AG10803 (cell line): Measurements from ENCODE around the gene GALP.

Experiments
- DNase-seq: peaks from one replicate; pipeline ENCODE4 v3.0.0; 2010; ENCODE audit warnings: low read depth
- H3K4me3 ChIP-seq: 2 replicates; pipeline ENCODE4 v1.5.1; 2011; ENCODE audit warnings: mild to moderate bottlenecking, low read length, control low read depth
- TF ChIP-seq, protein P1 (sequence below): conservative IDR thresholded peaks from 2 replicates; pipeline ENCODE4 v1.5.1; 2011; ENCODE audit warnings: mild to moderate bottlenecking, low read length, control low read depth, inconsistent platforms

The GALP gene

DNA sequence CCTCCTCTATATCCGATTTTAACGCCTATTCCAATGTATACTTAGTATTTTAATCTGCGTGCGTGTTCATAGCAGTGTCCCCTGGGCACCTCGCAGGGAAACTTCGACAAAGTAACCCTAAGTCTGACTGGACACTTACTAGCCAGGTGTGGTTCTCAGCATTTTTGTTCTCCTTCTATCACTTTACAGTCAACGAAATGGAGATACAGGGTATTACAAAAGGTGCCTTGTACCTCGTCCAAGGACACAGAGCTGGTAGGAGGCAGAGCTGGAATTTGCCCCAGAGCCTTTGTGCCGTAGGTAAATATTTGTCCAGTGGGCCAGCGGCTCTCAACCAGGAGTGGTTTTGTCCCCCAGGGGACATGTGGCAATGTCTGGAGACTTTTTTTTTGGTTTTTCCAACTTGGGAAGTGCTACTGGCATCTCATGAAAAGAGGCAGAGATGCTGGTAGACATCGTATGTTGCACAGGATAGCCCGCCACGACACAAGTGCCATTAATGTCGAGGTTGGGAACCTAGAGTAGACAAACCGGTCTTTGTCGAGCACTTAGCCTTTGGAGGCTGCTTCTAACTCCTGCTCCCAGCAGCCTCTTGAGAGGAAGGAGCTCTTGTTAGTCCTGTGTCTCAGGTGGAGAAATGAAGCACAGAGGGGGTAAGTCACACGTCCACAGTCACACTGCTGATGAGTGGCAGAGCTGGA, 33.6 kb upstream of the GALP start:
- no peak for DNase-seq
- TF ChIP-seq, protein P1, sequence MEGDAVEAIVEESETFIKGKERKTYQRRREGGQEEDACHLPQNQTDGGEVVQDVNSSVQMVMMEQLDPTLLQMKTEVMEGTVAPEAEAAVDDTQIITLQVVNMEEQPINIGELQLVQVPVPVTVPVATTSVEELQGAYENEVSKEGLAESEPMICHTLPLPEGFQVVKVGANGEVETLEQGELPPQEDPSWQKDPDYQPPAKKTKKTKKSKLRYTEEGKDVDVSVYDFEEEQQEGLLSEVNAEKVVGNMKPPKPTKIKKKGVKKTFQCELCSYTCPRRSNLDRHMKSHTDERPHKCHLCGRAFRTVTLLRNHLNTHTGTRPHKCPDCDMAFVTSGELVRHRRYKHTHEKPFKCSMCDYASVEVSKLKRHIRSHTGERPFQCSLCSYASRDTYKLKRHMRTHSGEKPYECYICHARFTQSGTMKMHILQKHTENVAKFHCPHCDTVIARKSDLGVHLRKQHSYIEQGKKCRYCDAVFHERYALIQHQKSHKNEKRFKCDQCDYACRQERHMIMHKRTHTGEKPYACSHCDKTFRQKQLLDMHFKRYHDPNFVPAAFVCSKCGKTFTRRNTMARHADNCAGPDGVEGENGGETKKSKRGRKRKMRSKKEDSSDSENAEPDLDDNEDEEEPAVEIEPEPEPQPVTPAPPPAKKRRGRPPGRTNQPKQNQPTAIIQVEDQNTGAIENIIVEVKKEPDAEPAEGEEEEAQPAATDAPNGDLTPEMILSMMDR, result no peak
- H3K4me3 ChIP-seq, result peak overlapping the region; percentile 73

- DNase-seq, result no peak
- no peak overlapping the region for H3K4me3 ChIP-seq
- TF ChIP-seq, protein P1, result no peak
Observed at GRCh38 chr19:56142897-56143434, 32.8 kb upstream of the GALP start.

DNA sequence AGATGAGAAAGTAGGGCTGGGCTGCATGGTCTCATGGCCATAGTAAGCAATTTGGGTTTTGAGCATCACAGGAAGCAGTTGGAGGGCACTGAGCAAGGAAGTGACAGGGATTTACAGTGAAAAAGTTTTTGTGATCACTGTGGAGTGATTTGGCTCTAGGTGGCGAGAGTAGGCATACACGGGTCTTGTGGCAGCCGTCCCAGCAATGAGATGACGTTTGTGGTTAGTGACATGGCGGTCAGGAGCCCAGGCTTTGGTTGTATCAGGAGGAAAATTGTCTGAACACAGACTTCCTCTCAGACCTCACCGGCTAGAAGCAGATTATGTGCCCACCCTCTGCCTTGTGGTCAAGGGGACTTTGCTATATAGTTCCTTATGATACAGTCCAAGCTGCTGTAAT, 31.4 kb upstream of the GALP start:
- H3K4me3 ChIP-seq, result no peak overlapping the region
- TF ChIP-seq, protein P1, result no peak
- DNase-seq, result no peak

DNA sequence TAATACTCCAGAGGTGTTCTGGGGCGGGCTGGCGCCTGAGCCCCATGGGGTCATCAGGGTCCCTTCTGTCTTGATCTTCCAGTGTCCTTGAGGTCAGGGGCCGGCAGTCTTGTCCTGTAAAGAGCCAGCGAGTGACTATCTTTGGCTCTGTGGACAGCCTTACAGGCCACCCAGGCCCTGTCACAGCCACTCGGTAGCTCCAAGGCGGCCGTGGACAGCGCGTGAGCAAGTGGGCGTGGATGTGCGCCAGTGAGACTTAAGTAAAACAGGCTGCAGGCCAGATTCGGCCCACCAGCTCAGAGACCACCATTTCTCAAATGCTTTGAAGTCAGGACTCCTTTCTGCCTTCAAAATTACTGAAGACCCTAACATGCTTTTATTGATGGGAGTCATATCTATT, 31.0 kb upstream of the GALP start:
- no peak for DNase-seq
- no peak overlapping the region for H3K4me3 ChIP-seq
- TF ChIP-seq, protein P1, result no peak

DNA sequence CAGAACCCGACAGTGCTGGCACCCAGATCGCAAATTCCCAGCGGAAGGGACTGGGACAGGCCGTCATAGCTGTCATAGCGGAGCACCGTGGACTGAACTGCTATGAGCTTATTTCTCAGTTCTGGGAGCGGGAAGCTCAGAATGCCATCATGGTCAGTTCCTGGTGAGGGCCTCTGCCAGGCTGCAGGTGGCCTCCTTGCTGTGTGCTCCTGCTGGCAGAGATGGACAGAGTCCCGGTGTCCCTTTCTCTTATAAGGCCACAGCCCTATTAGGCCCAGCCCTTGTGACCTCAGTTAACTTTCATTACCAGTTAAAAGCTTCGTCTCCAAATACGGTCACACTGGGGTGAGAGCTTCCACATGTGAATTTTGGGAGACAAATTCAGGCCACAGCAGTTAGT, 30.1 kb upstream of the GALP start:
- no peak for DNase-seq
- TF ChIP-seq, protein P1, result no peak
- H3K4me3 ChIP-seq, result no peak overlapping the region

DNA sequence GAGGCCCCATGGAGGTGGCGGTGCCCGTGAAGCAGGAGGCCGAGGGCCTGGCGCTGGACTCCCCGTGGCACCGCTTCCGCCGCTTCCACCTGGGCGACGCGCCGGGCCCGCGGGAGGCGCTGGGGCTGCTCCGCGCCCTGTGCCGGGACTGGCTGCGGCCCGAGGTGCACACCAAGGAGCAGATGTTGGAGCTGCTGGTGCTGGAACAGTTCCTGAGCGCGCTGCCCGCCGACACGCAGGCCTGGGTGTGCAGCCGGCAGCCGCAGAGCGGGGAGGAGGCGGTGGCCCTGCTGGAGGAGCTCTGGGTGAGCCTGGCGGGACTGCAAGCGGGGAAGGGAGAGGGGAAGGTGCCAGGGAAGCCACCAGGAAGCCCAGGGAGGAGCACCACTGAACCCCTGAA, 28.9 kb upstream of the GALP start:
- TF ChIP-seq, protein P1, result no peak
- no peak for DNase-seq
- H3K4me3 ChIP-seq, result no peak overlapping the region

DNA sequence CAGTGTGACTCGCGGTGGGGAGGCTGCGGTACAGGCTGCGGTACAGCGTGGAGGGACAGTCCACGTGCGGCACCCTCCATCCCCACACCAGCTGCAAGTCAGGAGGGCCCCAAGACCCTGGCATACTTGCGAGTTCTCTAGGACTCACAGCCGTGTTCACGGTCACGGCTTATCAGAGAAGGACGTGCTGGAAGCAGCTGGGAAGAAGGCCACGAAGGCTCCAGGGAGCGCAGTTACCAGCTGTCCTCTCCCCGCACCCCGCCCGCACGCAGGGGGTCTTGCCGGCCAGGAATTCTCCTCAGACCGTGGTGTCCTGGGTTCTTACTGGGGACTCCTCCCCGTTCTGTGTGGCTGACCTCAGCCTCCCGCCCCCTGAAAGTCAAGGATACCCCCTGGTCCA, 28.5 kb upstream of the GALP start:
- TF ChIP-seq, protein P1, result no peak
- DNase-seq, result no peak
- H3K4me3 ChIP-seq, result no peak overlapping the region
